H4 (cell line): ENCODE results near the gene AGO1. TPM values are rescaled to one million over a fixed set of nuclear protein-coding genes. Genes with fewer than 3 reads are reported as not detected.
"Not testable (repeated sequence)": the region's sequence is repeated elsewhere in the genome, so short reads cannot be mapped to it uniquely, and the experiment has no call there.

Experiments used
- DNase-seq: peaks from one replicate; pipeline ENCODE4 v3.0.0-alpha.2; 2015; ENCODE audit warnings: low spot score
- total RNA-seq: library from RNA; depleted of rRNA; stranded (reverse); fragments of >200 nt; shearing (Covaris generic); gene quantifications from 2 replicates; pipeline ENCODE4 v1.2.3, GENCODE V29; 2014

AGO1 gene
- total RNA-seq, 1 experiment from 2014 or later: 5.9 TPM

DNA sequence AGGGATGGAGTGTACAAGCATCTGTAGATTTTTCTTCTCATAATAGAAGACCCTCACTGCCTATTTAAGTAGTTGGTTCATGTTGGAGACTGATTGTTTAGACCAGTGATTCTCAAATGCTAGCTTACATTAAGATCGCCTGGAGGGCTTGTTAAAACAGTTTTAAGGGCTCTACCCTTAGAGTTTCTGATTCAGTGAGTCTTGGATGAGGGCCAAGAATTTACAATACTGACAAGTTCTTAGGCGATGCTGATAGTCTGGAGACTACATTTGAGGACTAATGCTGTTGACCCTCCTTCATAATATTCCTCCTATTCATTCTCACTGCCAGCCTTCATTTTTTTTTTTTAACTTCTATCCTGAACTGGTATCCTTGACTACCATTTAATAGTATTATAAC lies 32.7 kb downstream of the AGO1 start:
- DNase-seq: no peak

DNA sequence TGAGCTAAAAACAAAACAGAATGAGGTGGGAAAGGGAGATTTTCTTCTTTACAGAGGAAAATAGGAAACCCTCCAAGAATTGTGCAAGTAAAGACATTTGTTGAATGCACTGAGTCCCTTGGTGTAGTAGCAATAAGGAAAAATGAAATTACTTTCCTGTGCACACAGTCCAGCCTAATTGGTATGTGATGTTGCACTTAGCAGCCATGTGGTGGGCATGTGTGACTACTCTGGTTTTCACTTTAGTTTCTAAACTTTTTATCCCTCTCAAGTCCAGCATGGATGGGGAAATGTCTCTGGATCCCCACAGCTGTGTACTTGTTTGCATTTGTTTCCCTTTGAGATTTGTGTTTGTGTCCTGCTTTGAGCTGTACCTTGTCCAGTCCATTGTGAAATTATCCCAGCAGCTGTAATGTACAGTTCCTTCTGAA lies 40.8 kb downstream of the AGO1 start:
- DNase-seq: no peak

DNA sequence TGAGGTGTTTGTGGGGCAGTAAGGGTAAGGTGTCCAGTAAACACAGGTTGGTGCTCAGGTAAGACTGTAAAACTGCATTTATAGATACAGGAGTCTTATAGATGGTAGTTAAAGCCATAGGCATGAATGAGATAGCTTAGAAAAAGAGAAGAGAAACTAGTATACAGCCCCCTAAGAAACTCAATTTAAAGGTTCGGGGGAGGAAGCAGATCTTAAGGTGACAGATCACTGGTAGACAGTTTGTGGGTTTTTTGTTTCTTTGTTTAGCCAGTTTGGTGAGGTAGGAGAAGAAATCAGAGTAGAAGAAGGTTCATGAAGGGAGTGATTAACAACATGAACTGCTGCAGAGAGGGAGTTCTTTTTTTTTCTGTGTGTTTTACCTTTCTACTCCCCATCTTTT lies 41.8 kb downstream of the AGO1 start:
- no peak for DNase-seq

DNA sequence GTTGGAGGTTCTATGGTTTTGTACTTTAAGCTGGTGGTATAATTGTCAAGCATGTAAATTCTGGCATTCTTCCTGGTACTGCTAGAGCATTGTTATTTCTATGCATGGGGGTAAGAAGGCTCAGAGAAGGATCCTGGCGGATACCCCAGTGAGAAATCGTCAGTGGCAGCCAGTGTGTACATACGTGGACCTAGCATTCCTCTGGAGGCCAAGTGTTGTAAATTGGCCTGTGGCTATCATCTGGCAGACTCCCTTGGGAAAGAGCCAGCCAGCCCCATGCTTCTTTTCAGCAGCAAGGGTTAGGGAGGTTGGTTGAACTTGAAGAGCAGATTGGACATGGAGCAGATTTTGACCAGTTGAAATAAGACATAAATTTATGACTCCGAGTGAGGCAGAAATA lies 42.7 kb downstream of the AGO1 start:
- no peak for DNase-seq

DNA sequence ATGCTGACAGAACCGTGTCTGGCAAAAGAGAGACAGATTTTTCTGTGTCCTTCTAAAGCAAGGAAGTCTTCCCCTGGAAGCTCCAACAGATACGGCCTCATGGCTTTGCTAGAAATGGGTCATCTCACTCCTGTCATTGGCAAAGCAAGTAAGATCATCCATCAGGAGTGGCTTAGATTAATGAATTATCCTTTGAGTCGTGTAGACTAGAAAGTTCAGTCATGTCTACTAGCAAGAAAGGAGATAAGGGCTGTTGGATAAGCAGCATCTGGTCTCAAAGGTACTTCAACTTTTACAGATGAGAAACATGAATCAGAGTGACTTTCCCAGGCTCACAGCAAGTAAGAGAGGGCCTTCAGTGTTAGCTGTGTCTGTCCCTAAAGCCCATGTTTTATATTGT lies 44.5 kb downstream of the AGO1 start:
- no peak for DNase-seq

DNA sequence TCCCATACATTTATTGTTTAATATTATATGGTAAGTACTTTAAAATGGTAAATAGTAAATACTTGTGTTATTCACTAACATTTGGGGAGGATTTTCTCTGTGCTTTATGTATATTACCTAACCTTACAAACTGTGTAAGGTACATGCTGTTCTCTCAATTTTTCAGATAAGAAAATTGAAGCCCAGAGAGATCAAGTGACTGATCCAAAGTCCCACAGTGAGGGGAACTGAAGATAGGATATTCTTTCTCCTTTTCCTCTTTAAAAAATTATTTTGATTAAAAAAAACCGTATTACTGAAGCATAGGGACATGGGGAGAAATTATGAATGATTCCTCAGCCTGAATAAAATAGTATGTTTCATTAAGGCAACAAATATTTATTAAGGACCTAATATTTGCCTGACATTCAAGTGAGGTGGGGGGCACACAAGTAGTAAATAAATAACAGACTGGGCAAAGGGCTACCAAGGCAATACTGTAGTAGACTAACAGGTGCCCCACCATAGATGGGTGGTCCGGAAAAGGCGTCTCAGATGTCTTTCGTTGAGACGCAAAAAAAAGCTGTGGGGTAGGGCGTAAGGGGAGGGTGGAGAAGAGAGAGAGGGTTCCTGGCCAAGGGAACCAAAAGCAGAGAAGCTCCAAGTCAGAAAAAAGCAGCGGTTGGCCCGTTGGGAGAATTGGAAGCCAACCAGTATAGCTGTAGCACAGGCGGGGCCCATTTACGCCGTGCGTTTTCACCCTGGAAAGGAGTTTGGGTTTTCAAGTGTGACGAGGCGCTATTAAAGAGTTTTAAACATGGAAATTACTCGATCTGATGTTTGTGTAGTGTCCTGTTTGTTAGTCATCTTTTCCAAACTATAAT lies 47.0 kb downstream of the AGO1 start:
- DNase-seq: no peak

DNA sequence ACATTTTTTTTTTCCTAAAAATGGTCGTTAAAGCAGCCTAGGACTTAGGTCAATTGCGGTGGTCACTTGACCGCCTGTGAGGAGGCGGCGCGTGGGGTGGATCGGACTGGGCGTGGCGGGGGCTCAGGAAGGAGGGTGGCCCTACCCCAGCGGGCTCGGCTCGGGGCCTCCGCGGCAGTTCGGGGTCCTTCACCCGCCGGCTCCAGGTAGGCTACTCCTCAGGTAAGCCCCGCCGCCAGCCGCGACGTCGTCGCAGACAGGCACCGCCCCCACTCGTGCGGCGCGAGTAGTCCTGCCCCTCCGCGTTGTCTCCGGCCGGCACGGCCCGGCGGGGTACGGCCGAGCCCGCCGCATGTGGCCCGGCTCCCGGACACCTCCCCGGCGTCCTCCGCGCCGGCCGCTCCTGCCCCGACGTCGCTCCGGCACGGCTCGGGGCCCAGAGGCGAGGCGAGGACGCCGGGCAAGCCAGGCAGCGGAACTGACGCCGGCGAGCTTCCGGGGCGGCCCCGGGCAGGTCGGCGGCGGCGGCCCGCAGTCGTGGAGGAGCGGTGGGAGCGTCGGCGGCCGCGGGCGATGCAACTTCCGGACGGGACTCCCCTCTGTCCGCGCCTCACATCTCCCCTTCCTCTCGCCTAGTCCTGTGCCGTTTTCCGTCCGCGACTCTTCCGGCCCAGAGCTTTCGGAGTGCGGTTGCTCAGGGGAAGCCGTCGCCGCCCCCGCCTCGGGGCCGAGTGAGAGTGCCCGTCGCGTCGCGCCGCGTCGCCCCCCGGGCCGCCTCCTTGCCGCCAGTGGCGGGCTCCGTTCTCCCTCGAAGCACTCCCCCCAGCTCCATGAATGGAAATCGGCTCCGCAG lies 47.8 kb downstream of the AGO1 start, which contains the start of gene AGO3:
Gene AGO3, plus strand, starts transcription at position 513 of the 853 bp plus-strand sequence. Its CDS starts 322 bp downstream, at position 835.
- peak; percentile 68 for DNase-seq

DNA sequence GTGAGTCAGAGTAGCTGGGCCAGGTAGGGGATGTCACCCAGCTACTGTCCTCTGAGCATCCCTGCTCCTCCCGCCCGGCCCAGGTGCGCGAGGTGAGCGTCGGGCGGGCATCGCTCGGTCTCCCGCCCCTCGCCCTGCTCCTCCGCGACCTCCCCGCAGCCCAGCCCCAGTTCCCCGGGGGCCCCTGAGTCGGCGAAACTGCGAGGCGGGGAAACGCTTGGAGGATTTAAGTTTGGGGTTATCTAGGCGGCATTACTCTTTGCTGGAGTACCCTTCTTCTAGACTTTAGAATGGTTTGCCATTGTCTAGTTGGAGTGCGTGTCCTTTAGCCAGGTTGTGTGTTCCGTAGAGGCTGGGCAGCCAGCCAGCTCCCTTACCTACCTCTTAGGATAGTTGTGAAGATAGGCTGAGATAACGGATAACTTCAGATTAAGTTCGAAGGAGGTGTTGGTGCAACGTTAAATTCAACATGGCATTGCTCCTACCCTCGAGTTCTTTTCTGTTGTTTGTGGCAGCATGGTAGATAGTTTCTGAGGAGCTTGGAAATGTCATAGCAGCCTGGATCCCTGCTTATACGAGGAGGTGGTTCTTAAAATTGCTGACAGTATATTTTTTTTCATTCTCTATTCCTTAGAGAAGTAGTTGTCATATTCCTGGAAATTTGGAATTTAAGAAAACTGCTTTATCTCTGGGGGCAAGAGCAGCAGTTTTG lies 48.6 kb downstream of the AGO1 start:
- peak; percentile 5 for DNase-seq

DNA sequence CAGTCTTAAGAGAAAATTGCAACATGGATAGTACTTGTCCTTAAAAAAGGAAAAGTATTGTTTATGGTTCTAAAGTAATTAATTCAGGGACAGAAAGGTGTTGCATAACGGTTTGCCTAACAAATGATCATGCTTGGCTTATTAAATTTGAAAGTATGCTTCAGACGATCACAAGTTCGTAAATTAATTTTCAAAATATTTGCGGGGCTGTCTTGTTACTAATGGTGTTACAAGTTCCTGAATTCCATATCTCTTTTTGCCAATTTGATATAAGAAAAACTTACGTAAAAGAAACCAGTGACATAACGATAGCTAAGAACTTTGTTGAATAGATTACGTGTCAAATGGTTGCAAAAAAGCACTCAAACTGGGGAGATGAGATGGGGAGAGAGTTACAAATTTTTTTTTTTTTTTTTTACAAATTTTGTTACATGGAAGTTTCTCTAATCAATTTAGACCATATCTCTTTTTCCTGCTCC lies 49.2 kb downstream of the AGO1 start:
- DNase-seq: no peak

DNA sequence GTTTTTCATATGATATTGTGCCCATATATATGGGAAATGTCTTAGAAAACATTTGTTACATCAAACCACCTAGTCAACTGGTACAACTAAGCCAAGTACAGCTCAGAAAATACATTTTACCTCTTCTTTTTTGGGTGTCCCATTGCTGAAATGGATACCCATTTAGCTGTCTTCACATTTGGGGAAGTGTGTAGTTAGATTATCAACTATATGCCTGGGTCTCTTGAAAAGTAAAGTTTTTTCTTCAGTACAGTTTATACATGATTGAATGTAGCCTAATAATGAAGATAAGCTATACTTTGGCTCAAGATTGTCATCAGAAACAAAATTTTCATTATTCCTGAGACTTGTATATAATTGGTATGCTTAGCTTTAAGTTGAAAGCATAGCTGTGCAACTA lies 49.9 kb downstream of the AGO1 start:
- no peak for DNase-seq

DNA sequence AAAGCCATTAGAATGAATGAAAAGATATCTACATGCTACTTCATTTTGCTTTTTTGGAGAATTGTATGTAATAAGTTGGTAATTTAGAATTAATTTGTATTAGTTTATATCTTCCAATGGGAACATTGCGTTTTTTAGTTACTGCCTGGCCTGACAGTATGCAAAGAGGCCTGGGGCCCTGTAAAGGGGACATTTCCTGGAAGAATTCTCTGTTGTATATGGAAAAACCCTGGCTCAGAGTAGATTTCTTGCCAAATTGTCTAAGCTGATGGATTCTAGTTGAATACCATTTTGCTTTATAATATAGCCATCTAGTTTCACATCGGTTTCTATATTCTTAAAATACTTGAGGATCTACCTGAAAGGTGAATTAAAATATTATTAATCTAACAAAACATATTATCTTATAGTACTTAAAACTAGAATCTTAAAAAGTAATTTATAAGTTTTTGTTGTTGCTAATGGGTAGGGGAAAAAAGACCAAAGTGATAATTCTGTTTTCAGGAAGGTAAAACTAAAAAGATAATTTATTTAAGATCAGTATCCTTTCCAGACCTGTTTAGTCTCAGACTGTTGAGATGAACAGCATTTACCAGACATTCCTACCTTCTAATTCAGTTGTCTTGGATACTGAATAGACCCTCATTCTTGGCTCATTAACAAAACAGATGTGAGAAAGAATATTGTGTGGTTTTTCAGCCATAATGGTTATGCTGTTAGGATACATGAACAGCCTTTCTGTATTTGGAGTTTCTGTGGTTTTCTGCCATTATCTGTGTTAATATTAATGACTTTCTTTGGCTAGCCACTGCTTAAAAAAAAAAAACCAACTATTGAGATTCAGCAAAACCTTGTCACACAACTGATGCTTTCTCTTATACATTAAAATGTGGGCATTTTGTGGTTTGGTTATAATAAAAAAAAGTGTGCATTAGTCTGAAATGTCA lies 52.7 kb downstream of the AGO1 start:
- no peak for DNase-seq

DNA sequence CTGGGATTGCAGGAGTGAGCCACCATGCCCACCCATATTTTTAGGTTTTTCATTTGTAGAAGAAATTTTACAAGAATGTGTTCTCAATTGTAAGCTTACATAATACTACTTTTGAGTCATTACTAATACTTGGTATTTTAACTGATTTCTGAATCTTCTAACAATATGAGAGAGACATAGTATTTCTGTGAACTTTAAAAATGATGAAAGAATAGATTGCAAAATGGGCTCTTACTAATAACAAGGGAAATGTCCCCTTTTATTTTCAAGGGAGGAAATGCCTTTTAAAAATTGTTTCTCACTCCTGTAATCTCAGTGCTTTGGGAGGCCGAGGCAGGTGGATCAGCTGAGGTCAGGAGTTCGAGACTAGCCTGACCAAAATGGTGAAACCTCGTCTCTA lies 53.8 kb downstream of the AGO1 start:
- no peak for DNase-seq

DNA sequence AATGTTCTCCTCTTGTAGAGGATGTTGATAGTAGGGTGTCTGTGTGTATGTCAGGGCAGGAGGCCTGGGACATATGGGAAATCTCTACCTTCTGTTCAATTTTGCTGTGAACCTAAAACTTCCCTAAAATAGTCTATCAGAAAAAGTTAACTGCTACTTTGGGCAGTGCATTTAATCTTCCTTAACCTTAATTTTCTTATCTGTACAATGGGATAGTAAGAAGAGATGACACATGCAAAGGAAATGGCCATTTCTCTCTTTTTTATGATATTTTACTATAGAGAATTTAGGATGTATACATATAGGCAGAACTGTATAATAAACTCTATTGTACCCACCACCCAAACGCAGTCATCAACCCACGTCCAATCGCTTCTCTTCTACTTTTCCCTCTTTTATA lies 56.5 kb downstream of the AGO1 start:
- no peak for DNase-seq

DNA sequence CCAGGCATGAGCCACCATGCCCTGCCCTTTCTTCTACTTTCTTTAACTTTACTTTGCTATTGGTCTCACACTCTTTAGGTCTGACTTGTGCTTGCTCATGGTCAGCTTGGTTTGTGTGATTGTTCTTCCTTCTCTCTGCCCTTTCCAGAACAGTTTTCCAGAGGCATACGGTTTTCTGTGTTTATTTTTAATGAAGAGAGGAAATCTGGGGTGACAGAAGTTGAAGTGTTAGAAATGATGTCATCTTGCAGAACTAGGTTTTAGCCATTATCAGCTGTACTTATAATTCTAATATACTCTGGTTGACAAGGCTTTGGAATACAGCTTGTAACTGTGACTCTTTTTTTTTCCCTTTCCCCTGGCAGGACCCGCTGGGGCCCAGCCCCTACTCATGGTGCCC lies 62.3 kb downstream of the AGO1 start:
- no peak for DNase-seq

DNA sequence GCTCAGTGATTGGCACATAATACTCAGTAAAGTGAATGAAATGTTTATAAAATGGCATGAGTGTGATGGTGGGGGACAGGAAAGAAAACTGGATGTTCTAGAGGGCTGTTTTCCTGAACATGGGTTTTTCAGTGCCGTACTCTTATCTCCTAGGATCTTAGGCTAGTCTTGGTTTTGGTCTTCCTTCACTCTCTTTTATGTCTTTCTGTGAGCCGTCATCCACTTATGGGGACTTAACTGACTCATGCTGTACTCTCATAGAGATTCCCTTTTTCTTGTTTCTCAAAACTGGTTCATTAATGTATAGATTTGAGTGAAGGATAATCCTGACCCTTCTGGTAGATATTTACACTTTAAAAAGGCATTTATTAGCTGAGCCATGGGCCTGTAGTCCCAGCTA lies 64.5 kb downstream of the AGO1 start:
- DNase-seq: no peak

DNA sequence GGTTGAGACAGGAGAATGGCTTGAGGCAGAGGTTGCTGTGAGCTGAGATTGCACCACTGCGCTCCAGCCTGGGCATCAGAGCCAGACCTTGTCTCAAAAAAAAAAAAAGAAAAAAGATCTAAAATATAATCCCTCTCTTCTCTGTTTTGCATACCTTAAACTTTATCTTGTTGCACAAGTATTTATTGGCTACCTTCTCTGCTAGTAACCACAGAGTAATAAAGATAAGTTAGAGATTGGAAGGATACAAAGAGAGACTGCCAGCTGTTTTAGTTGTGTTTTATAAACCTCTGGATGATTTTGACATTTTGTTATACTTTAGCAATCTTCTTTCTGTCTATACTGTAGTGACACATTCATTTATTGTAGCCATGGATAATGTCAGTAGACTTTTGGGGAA lies 75.5 kb downstream of the AGO1 start:
- DNase-seq: no peak

DNA sequence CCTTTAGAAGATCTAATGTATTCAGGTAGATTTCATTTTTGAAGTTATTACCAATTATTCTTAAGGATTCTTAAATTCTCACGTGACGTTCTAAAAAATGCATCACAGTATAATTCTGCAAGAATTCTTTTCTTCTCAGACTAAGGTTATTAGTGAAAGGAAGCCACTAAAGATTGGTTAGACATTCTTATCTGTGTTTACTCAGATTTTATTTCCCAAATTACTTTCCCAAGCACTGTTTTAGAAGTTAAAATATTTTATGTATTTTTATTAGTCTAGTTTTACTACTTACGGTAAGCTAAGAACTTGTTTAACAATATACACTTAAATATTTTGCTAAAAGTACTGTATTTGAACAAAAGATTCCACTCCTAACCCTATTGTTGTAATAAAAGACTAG lies 76.3 kb downstream of the AGO1 start:
- no peak for DNase-seq

DNA sequence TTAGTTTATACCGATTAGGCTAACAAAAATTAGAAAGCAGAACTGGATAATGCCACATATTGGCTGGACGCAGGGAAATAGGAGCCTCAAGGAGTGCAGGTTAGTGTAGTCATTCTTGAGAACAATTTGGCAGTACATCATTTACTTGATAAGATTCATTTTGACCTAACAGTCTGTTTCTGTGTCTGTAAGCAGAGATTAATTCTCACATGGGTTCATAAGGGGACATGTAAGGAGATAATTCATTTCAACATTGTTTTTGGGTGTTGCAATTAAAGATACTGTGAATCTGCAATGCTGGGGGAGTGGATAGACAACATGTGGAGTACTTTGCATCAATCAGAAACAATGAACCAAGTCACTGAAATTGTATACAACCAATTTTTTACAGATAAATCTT lies 79.9 kb downstream of the AGO1 start:
- no peak for DNase-seq

DNA sequence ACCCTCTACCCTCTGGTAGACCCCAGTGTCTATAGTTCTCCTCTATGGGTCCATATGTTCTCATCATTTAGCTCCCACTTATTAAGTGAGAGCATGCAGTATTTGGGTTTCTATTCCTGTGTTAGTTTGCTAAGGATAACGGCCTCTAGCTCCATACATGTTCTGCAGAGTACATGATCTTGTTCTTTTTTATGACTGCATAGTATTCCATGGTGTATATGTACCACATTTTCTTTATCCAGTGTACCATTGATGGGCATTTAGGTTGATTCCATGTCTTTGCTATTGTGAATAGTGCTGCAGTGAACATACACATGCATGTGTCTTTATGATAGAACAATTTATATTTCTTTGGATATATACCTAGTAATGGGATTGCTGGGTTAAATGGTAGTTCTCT lies 81.3 kb downstream of the AGO1 start:
- not testable (repeated sequence) for DNase-seq

DNA sequence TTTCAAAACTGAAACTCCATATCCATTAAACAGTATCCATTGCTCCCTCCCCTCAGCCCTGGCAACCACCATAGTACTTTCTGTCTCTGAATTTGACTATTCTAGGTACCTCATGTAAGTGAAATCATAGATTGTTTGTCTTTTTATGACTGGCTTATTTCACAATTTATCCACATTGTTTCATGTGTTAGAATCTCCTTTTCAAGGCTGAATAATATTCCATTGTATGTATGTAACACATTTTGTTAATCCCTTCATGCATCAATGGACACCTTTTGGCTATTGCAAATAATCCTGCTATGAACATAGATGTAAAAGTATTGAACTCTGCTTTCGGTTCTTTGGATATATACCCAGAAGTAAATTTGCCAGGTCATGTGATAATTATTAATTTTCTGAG lies 85.4 kb downstream of the AGO1 start:
- DNase-seq: no peak

DNA sequence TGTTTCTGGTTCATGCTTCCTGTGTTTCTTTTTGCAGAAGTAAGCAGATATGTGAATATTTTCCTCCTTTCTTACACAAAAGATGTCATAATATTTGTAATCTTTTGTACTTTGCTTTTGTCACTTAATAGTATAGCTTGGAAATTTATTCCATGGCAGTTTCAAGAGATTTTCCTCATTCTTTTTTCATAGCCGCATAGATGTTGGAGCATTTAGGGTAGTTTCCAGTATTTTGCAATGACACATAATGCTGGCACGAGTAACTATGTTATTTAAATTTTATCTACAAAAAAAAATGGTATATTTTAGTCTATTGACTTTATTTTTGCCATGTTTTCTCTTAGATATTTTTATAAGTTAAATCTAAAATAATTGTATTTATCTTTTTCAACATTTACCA lies 88.6 kb downstream of the AGO1 start:
- no peak for DNase-seq
